GM12874 (cell line): ENCODE results near the gene ST7.

Source experiments
- TF ChIP-seq, protein P1 (sequence below): IDR thresholded peaks from 2 replicates; pipeline ENCODE4 v1.5.1; 2011; ENCODE audit warnings: low read depth, mild to moderate bottlenecking, control low read depth, low read length, moderate library complexity; ENCODE audit not compliant: insufficient read depth

Gene ST7

DNA sequence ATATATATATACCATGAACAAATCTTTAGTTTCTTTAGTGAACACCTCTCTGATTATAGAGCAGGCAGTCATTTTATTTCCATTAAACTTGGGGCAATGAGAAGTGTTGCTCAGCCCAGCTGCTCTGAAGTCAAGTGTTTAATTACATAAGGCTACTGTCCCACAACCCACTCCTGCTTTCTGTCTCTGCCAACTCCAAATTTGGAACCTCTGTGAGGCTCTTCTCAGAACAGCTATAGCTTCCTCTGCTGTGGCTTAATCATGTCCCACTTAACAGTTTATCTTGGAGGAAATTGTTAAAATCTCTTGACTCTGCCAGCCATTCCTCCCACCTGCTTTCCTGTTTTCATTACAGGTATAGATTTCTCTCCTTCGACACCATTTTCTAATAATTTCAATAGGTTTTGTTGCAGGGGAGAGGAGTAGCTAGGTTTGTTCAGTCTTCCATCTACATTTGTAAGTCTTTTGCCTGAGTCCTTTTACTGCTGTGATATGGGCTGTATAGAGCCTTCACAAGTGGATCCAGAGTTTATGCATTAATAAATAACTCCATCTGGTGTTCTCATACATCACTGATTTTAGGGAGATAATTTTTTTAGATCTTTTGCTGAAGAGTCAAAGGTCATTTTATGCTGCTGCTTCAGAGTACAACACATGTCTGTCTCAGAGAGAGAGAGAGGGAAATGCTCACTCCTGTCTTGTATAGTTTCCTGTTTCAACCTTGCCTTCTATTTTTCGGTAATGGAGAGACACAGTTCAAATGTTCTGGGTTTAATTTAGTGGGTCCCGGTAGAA is 199.1 kb downstream of the ST7 start:
- TF ChIP-seq, protein P1, sequence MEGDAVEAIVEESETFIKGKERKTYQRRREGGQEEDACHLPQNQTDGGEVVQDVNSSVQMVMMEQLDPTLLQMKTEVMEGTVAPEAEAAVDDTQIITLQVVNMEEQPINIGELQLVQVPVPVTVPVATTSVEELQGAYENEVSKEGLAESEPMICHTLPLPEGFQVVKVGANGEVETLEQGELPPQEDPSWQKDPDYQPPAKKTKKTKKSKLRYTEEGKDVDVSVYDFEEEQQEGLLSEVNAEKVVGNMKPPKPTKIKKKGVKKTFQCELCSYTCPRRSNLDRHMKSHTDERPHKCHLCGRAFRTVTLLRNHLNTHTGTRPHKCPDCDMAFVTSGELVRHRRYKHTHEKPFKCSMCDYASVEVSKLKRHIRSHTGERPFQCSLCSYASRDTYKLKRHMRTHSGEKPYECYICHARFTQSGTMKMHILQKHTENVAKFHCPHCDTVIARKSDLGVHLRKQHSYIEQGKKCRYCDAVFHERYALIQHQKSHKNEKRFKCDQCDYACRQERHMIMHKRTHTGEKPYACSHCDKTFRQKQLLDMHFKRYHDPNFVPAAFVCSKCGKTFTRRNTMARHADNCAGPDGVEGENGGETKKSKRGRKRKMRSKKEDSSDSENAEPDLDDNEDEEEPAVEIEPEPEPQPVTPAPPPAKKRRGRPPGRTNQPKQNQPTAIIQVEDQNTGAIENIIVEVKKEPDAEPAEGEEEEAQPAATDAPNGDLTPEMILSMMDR: no peak

GRCh38 chr7:117153016-117153545 is 199.8 kb downstream of the ST7 start:
- TF ChIP-seq, protein P1: no peak

GRCh38 chr7:117154721-117155120 is 201.4 kb downstream of the ST7 start:
- TF ChIP-seq, protein P1: no peak

DNA sequence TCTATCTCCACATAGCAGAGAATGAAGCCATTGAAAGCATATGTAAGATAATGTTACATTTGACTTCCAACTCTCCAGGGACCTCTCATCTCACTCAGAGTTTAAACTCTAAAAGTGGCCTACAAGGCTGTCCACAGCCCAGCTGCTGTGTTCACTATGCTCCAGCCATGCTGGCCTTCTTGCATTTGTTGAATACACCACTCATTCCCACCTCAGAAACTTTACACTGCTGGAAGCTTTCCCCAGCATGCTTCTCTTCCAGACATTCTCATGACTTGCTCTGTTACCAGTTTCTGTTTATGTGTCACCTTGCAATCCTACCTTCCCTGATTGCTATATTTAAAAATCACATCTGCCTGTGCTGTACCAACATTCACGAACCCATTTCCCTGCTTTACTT is 202.4 kb downstream of the ST7 start:
- TF ChIP-seq, protein P1: no peak

DNA sequence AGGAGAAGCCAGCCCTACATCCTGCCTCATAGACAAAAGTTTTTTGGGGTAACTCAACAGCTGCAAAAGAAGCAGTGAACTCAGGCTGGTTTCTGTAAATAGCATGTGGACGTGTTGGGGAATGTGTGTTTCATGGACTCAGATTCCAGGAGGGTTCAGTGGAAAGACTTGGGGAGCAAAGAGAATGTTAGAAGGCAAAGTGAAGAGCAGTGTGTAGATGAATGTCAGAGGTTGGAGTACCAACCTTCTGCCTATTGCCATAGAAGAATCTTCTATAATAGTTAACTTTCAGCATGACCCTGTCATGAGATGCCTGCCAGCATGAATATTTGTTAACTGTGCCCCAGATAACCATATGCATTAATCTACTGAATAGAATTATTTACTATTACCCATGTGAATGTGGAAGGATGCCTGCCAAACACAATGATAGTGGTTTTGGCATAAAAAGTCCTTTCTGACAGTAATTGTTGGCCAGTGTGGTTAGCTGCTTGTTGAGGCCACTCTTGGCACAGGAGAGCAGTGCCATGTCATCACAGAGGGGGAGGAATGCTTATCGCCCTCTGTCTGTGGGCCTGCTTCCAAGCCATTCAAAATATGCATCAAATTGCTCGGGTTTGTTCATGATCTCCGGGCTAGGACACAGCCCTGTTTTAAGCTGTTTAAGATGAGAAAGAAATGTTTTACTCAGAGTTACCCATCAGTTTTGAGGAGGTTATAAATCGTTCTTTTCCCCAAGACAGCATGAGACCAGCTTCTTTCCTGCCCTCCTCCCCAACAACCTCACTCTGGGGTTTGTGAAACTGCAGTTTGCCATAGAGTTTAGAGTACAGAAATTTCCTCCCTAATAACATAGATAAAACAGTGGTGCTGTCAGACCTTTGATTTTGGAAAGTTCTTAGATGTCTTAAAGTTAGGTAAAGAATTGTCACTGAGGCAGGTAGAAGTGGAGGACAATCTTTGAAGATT is 204.2 kb downstream of the ST7 start:
- TF ChIP-seq, protein P1: no peak

DNA sequence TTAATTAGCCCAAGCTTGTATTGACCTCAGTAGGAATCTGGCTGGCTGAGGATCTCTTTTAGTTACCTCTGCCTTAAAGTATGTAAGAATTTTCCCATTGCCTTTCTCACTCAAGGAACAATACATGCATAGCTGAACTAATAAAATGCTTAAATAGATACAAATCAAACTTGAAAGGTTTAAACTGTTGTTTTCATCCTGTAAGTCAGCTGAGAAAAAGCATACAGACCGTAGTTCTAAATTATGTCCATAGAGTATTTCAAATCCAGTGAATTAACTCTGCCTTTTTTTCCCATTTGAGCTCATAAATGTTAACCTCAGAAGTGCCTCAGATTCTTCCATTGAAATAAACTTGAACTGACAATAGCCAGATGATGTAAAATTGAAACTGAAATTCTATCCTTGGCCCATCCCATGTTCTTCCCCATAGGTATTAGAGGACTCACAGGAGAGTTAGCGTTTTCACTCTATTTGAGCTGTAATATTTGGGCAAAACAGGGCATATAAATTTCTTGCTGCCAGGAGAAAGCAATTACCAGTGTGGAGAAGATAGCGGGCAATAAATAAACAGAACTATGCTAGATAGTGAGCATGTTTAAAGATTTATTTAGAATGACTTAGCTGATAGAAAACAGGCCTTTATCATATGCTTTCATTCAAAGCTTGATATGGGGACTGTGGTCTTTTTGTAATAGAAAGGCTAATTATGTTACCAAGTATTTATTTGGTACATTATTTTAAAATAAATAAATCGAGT is 205.8 kb downstream of the ST7 start:
- TF ChIP-seq, protein P1: no peak
